SJSA1 (cell line): ENCODE data around the gene IL9R. TPM values are rescaled to one million over a fixed set of nuclear protein-coding genes. Genes with fewer than 3 reads are reported as not detected.
"Not testable (repeated sequence)": the region's sequence is repeated elsewhere in the genome, so short reads cannot be mapped to it uniquely, and the experiment has no call there.

Experiments
- DNase-seq, 2 experiments: peaks; one replicate each; pipeline ENCODE4 v3.0.0-alpha.2; 2015 to 2020; ENCODE audit warnings: low spot score in 2 of 2, low read depth in 1 of 2
- H3K27ac ChIP-seq: fragments of 250-450 bp; sonication (Bioruptor Pico); 2 replicates; pipeline ENCODE4 v1.5.1; 2020; ENCODE audit warnings: mild to moderate bottlenecking, moderate library complexity
- H3K27me3 ChIP-seq: fragments of 250-450 bp; sonication (Bioruptor Pico); replicated peaks from 2 replicates; pipeline ENCODE4 v1.5.1; 2020; ENCODE audit warnings: mild to moderate bottlenecking, moderate library complexity
- H3K36me3 ChIP-seq: fragments of 250-450 bp; sonication (Bioruptor Pico); 2 replicates; pipeline ENCODE4 v1.5.1; 2020; ENCODE audit warnings: mild to moderate bottlenecking
- H3K4me1 ChIP-seq: fragments of 250-450 bp; sonication (Bioruptor Pico); replicated peaks from 2 replicates; pipeline ENCODE4 v1.6.1; 2021; ENCODE audit warnings: mild to moderate bottlenecking
- H3K4me3 ChIP-seq: fragments of 250-450 bp; sonication (Bioruptor Pico); 2 replicates; pipeline ENCODE4 v1.5.1; 2020; ENCODE audit warnings: mild to moderate bottlenecking
- H3K9me3 ChIP-seq: fragments of 250-450 bp; sonication (Bioruptor Pico); replicated peaks from 2 replicates; pipeline ENCODE4 v1.5.1; 2020; ENCODE audit warnings: mild to moderate bottlenecking
- total RNA-seq: library from RNA; depleted of rRNA; stranded (reverse); fragments of >200 nt; shearing (Covaris generic); gene quantifications from 2 replicates; pipeline ENCODE4 v1.2.3, GENCODE V29; 2014

The IL9R gene
- total RNA-seq, 1 experiment from 2014 or later = not detected

- no peaks in the 10 kb centered on the region for H3K36me3 ChIP-seq
- no peak for DNase-seq
- H3K27me3 ChIP-seq = no peaks in the 10 kb centered on the region
- H3K4me3 ChIP-seq = no peak overlapping the region
- H3K4me1 ChIP-seq = no peaks in the 10 kb centered on the region
- H3K27ac ChIP-seq = no peak overlapping the region
- no peaks in the 10 kb centered on the region for H3K9me3 ChIP-seq
Observed at GRCh38 chrX:156002507-156002906, 5.0 kb downstream of the IL9R start.

DNA sequence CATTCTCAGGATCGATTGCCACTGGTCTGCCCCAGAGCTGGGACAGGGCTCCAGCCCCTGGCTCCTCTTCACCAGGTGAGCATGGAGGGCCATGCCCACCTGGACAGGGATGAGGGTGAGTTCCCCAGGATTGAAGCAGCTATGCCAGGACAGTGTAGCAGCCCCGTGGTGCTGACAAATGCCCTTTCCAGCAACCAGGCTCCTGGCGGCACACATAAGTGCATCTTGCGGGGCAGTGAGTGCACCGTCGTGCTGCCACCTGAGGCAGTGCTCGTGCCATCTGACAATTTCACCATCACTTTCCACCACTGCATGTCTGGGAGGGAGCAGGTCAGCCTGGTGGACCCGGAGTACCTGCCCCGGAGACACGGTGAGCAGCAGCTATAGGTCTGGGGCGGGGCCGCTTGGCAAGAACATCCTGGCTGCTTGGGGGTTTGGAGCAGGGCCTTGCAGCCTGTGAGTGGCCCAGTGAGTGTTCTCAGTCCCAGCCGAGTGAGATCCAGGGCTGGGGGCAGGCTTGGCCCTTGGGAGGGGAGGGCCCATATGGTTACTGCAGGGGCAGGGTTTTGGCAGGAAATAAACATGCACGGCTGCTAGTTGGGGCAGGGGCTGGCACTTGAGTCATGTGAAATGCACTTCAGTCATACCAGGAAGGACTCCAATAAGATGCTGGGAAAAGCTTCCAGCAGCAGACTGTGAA, 6.1 kb downstream of the IL9R start:
- Histone ChIP-seq H3K27ac (no peak overlapping the region), H3K36me3 (no peaks in the 10 kb centered on the region), H3K27me3 (no peaks in the 10 kb centered on the region), H3K9me3 (no peaks in the 10 kb centered on the region), H3K4me1 (no peaks in the 10 kb centered on the region), H3K4me3 (no peak overlapping the region)
- no peak for DNase-seq

DNA sequence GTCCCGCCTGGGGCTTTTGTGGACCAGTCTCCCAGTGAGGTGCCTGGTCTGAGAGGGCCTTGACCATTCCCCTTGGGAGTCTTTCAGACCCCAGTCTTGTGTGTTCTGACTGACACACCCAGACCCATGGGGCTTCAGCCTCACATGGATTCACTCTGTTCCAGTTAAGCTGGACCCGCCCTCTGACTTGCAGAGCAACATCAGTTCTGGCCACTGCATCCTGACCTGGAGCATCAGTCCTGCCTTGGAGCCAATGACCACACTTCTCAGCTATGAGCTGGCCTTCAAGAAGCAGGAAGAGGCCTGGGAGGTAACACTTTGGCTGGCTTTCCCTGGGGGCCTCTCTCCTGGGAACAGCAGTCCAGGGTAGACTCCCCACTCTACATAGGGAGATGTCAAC, 6.8 kb downstream of the IL9R start:
- Histone ChIP-seq H3K27ac (no peak overlapping the region), H3K4me3 (no peak overlapping the region)
- DNase-seq = no peak

DNA sequence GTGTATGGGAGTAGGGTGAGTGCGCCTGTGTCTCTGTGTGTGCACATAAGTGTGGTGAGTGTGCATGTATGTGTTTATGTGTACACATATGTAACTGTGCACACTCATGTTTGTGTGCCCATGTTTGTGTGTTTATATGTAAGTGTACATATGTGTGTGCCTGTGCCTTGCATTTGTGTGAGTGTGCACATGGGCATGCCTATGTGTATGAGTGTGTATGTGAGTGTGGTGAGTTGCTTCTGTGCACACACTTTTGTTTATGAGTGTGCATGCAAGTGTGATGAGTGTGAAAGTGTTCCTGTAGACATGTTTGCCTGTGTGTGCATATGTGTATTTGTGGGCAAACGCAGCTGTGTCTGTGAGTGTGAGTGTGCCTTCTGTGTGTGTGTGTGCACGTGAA, 7.2 kb downstream of the IL9R start:
- Histone ChIP-seq H3K27me3 (no peaks in the 10 kb centered on the region), H3K4me3 (no peak overlapping the region), H3K4me1 (no peaks in the 10 kb centered on the region), H3K27ac (no peak overlapping the region), H3K36me3 (no peaks in the 10 kb centered on the region), H3K9me3 (no peaks in the 10 kb centered on the region)
- no peak for DNase-seq

More for the DNA sequence above, 6.8 kb downstream of the IL9R start:
- H3K4me1 ChIP-seq = no peaks in the 10 kb centered on the region
- no peaks in the 10 kb centered on the region for H3K27me3 ChIP-seq
- H3K36me3 ChIP-seq = no peaks in the 10 kb centered on the region
- no peaks in the 10 kb centered on the region for H3K9me3 ChIP-seq

GRCh38 chrX:156005144-156005543, 7.6 kb downstream of the IL9R start:
- Histone ChIP-seq H3K27ac (no peak overlapping the region), H3K4me3 (no peak overlapping the region), H3K4me1 (no peaks in the 10 kb centered on the region), H3K9me3 (no peaks in the 10 kb centered on the region), H3K27me3 (no peaks in the 10 kb centered on the region), H3K36me3 (no peaks in the 10 kb centered on the region)
- DNase-seq = no peak

- not testable (repeated sequence) for H3K27me3 ChIP-seq, H3K9me3 ChIP-seq, H3K36me3 ChIP-seq, DNase-seq, H3K27ac ChIP-seq, H3K4me3 ChIP-seq, H3K4me1 ChIP-seq
Observed at GRCh38 chrX:156006468-156006867, 9.0 kb downstream of the IL9R start.

- H3K4me1 ChIP-seq, H3K4me3 ChIP-seq, H3K9me3 ChIP-seq, H3K27me3 ChIP-seq, H3K27ac ChIP-seq, DNase-seq, H3K36me3 ChIP-seq: not testable (repeated sequence)
Observed at GRCh38 chrX:156008379-156008778, 10.9 kb downstream of the IL9R start.

- Histone ChIP-seq H3K9me3 (no peaks in the 10 kb centered on the region), H3K27me3 (no peaks in the 10 kb centered on the region), H3K4me3 (no peak overlapping the region), H3K27ac (no peak overlapping the region), H3K4me1 (no peaks in the 10 kb centered on the region), H3K36me3 (no peaks in the 10 kb centered on the region)
- DNase-seq = no peak
Observed at GRCh38 chrX:156008915-156009314, 11.4 kb downstream of the IL9R start.

GRCh38 chrX:156009691-156010090, 12.2 kb downstream of the IL9R start:
- not testable (repeated sequence) for DNase-seq, H3K27me3 ChIP-seq, H3K9me3 ChIP-seq, H3K4me3 ChIP-seq, H3K27ac ChIP-seq, H3K36me3 ChIP-seq, H3K4me1 ChIP-seq

DNA sequence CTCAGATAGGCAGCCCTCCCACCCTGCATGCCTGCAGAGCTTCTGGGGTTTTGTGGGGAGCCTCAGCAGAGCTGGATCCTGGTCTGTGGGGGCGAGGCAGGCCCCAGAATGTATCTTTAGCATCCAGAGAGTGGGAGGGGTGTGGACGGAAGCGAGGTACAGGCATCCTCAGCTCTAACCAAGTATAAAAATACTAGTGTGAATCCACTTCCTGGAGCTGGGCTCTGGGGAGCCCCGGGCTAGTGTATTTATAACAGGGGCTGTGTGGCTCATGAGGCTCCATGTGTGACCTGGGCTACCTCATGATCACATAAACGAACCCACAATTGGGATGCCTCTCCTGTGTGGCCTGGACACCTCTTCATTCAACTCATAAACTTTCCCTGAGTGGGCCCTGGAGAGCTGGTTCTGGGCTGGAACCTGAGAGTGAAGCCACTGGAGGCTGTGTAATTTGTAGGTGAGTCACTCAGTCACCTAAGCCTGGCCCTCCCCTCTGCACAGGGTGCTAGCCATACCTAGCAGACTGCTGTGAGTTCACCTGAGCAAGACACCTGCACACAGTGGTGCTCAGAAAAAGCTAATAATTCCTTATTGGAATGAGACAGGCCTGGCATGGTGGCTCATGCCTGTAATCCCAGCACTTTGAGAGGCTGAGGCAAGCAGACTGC, 15.9 kb downstream of the IL9R start:
- H3K27ac ChIP-seq, DNase-seq, H3K27me3 ChIP-seq, H3K4me1 ChIP-seq, H3K9me3 ChIP-seq, H3K36me3 ChIP-seq, H3K4me3 ChIP-seq: not testable (repeated sequence)

DNA sequence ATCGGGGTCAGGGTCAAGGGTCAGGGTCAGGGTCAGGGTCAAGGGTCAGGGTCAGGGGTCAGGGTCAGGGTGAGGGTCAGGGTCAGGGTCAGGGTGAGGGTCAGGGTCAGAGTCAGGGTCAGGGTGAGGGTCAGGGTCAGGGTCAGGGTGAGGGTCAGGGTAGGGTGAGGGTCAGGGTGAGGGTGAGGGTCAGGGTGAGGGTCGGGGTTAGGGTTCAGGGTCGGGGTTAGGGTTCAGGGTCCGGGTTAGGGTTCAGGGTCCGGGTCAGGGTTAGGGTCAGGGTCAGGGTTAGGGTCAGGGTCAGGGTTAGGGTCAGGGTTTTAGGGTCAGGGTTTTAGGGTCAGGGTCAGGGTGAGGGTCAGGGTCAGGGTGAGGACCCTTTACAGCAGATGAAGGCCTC, 22.4 kb downstream of the IL9R start:
- not testable (repeated sequence) for H3K36me3 ChIP-seq, H3K4me1 ChIP-seq, H3K9me3 ChIP-seq, H3K4me3 ChIP-seq, DNase-seq, H3K27ac ChIP-seq, H3K27me3 ChIP-seq

DNA sequence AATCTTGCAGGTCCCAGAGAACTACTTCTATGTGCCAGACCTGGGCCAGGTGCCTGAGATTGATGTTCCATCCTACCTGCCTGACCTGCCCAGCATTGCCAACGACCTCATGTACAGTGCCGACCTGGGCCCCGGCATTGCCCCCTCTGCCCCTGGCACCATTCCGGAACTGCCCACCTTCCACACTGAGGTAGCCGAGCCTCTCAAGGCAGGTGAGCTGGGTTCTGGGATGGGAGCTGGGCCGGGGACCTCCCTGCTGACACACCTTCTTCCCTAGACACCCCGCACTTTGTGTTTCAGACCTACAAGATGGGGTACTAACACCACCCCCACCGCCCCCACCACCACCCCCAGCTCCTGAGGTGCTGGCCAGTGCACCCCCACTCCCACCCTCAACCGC, 25.5 kb downstream of the IL9R start:
- not testable (repeated sequence) for H3K36me3 ChIP-seq, H3K4me1 ChIP-seq, H3K27ac ChIP-seq, H3K27me3 ChIP-seq, H3K9me3 ChIP-seq, DNase-seq, H3K4me3 ChIP-seq

DNA sequence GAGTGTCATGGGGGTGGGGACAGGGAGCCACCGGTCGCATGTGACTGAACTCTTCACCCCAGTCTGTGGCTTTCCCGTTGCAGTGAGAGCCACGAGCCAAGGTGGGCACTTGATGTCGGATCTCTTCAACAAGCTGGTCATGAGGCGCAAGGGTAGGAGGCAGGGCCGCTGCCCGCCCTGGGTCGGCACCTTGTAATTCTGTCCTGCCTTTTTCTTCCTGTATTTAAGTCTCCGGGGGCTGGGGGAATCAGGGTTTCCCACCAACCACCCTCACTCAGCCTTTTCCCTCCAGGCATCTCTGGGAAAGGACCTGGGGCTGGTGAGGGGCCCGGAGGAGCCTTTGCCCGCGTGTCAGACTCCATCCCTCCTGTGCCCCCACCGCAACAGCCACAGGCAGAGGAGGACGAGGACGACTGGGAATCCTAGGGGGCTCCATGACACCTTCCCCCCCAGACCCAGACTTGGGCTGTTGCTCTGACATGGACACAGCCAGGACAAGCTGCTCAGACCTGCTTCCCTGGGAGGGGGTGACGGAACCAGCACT, 27.5 kb downstream of the IL9R start:
- not testable (repeated sequence) for H3K9me3 ChIP-seq, H3K27ac ChIP-seq, DNase-seq

GRCh38 chrX:156028653-156029237, 31.2 kb downstream of the IL9R start:
- not testable (repeated sequence) for DNase-seq, H3K36me3 ChIP-seq, H3K9me3 ChIP-seq, H3K4me1 ChIP-seq, H3K27me3 ChIP-seq, H3K4me3 ChIP-seq, H3K27ac ChIP-seq

More for the DNA sequence above, 27.5 kb downstream of the IL9R start:
- H3K4me3 ChIP-seq, H3K4me1 ChIP-seq, H3K27me3 ChIP-seq, H3K36me3 ChIP-seq: not testable (repeated sequence)
